Hepatocyte (in vitro differentiated cells): ENCODE measurements around the gene GALNT7.

Experiments used
- EZH2 ChIP-seq: fragments of 200-600 bp; sonication (generic); IDR thresholded peaks from 2 replicates; pipeline ENCODE4 v1.6.1; 2016; ENCODE audit warnings: antibody characterized with exemption, mild to moderate bottlenecking, borderline replicate concordance
- EZH2phosphoT487 ChIP-seq: fragments of 200-600 bp; sonication (generic); IDR thresholded peaks from one replicate; pipeline ENCODE4 v1.6.1; 2018; ENCODE audit warnings: antibody characterized with exemption, mild to moderate bottlenecking, low read depth, moderate library complexity; ENCODE audit not compliant: unreplicated experiment, severe bottlenecking
- TF ChIP-seq, protein P1 (sequence below): fragments of 200-600 bp; sonication (generic); IDR thresholded peaks from 2 replicates; pipeline ENCODE4 v1.5.1; 2016; ENCODE audit warnings: antibody characterized with exemption, mild to moderate bottlenecking; ENCODE audit not compliant: poor library complexity

DNA sequence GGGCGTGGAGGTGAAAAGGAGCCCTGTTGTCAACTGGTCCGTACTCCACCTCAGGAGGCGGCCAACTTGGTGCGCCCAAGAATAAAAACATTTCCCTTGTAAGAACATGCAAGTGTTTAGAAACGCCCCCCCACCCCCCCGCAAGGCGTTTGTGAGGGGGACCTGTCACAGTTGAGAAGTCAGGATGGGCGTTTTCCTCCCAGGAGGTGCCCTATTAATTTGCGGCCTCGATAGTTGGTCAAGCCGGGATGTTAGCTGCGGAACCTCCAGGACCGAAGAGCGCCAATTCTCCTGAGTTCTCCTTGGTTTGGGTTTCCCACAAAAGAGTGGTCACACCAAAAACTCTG is 201.5 kb downstream of the GALNT7 start:
- TF ChIP-seq, protein P1, sequence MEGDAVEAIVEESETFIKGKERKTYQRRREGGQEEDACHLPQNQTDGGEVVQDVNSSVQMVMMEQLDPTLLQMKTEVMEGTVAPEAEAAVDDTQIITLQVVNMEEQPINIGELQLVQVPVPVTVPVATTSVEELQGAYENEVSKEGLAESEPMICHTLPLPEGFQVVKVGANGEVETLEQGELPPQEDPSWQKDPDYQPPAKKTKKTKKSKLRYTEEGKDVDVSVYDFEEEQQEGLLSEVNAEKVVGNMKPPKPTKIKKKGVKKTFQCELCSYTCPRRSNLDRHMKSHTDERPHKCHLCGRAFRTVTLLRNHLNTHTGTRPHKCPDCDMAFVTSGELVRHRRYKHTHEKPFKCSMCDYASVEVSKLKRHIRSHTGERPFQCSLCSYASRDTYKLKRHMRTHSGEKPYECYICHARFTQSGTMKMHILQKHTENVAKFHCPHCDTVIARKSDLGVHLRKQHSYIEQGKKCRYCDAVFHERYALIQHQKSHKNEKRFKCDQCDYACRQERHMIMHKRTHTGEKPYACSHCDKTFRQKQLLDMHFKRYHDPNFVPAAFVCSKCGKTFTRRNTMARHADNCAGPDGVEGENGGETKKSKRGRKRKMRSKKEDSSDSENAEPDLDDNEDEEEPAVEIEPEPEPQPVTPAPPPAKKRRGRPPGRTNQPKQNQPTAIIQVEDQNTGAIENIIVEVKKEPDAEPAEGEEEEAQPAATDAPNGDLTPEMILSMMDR = no peak
- TF ChIP-seq EZH2phosphoT487 (no peak), EZH2 (no peak)
